HG02840 (cell line): Measurements from ENCODE around the gene TREM1.
A peak's percentile ranks its signal among the peaks of the same experiment; 100 is the strongest.

Experiments used
- ATAC-seq: cut with Tn5 transposase; IDR thresholded peaks from one replicate; pipeline ENCODE4 v1.9.1; 2021; ENCODE audit warnings: mild to moderate bottlenecking, moderate library complexity, moderate number of reproducible peaks; ENCODE audit not compliant: unreplicated experiment, low FRiP score

TREM1 gene

GRCh38 chr6:41286544-41287346 is at the start of gene TREM1:
TSS of gene TREM1 (minus strand) at chr6:41286682. CDS start at chr6:41286655, 27 bp downstream.
- no peak for ATAC-seq

GRCh38 chr6:41335943-41336342 is 49.5 kb upstream of the TREM1 start:
- no peak for ATAC-seq

- ATAC-seq = no peak
These were observed 48.8 kb upstream of the TREM1 start, which contains the start of gene NCR2 for GRCh38 chr6:41335296-41335695. TSS of gene NCR2 (plus strand) at chr6:41335608. CDS start at chr6:41335877, 269 bp downstream.

GRCh38 chr6:41334482-41335040 is 48.1 kb upstream of the TREM1 start:
- ATAC-seq = no peak

GRCh38 chr6:41332842-41333736 is 46.6 kb upstream of the TREM1 start:
- ATAC-seq = no peak

- ATAC-seq = no peak
These were observed 45.8 kb upstream of the TREM1 start for GRCh38 chr6:41332241-41332640.

- ATAC-seq = no peak
These were observed 45.1 kb upstream of the TREM1 start for GRCh38 chr6:41331401-41332150.

- ATAC-seq = no peak
These were observed 40.7 kb upstream of the TREM1 start for GRCh38 chr6:41327177-41327576.

- no peak for ATAC-seq
These were observed 39.6 kb upstream of the TREM1 start for GRCh38 chr6:41326092-41326491.

- no peak for ATAC-seq
These were observed 39.1 kb upstream of the TREM1 start for GRCh38 chr6:41325446-41326066.

- no peak for ATAC-seq
These were observed 34.7 kb upstream of the TREM1 start for GRCh38 chr6:41321183-41321582.

GRCh38 chr6:41318654-41319565 is 32.4 kb upstream of the TREM1 start:
- peak; percentile 70 for ATAC-seq

- ATAC-seq = no peak
These were observed 31.8 kb upstream of the TREM1 start for GRCh38 chr6:41318261-41318653.

GRCh38 chr6:41315943-41316620 is 29.6 kb upstream of the TREM1 start:
- ATAC-seq = no peak

GRCh38 chr6:41315203-41315602 is 28.7 kb upstream of the TREM1 start:
- no peak for ATAC-seq

GRCh38 chr6:41306187-41306854 is 19.8 kb upstream of the TREM1 start:
- ATAC-seq = no peak

- ATAC-seq = no peak
These were observed 16.2 kb upstream of the TREM1 start for GRCh38 chr6:41302638-41303037.
